A549 (cell line): Measurements from ENCODE around the gene ABHD12B. TPM values are rescaled to one million over a fixed set of nuclear protein-coding genes. Genes with fewer than 3 reads are reported as not detected.
A peak's percentile ranks its signal among the peaks of the same experiment; 100 is the strongest.

Experiments
- ATAC-seq, 2 experiments: fragments of 200-7000 bp in 1 of 2; fragments of >200 bp in 1 of 2; cut with Nextera tagmentation in 1 of 2; cut with Tn5 transposase in 1 of 2; 3 replicates each; pipeline versions ENCODE4 v1.8.0 to v1.9.1; 2018 to 2020; ENCODE audit warnings: mild to moderate bottlenecking in 1 of 2, moderate library complexity in 1 of 2
- CTCF ChIA-PET: fragments of 300-600 bp; sonication (Branson Sonifier 250); formaldehyde crosslinking; extraction: SDS; loops from one replicate; lab custom pipeline; 2021; ENCODE audit warnings: antibody characterized with exemption, inconsistent platforms; lab: Yijun Ruan, JAX
- POLR2A ChIA-PET: fragments of 350-600 bp; formaldehyde crosslinking; extraction: SDS; loops from one replicate; lab custom pipeline; 2021; ENCODE audit warnings: antibody characterized with exemption, inconsistent platforms; lab: Yijun Ruan, JAX
- DNase-seq, 2 experiments: peaks; one replicate each; pipeline versions ENCODE4 v3.0.0 to v3.0.0-alpha.2; 2011 to 2016; ENCODE audit warnings: low read depth in 1 of 2, low spot score in 1 of 2
- FAIRE-seq: peaks from 2 replicates; lab custom pipeline; 2011; peaks lifted over from hg19 to GRCh38; lab: Jason Lieb, UNC
- H3K27ac ChIP-seq, 2 experiments: fragments of >200 bp; sonication (Bioruptor Twin); formaldehyde crosslinking; 3 replicates each; pipeline ENCODE4 v1.5.1; 2016 to 2017
- H3K4me1 ChIP-seq: fragments of >200 bp; sonication (Bioruptor Twin); formaldehyde crosslinking; 3 replicates; pipeline ENCODE4 v1.6.1; 2016
- H3K4me2 ChIP-seq: fragments of >200 bp; sonication (Bioruptor Twin); formaldehyde crosslinking; 3 replicates; pipeline ENCODE4 v1.6.1; 2016
- H3K4me3 ChIP-seq: fragments of >200 bp; sonication (Bioruptor Twin); formaldehyde crosslinking; 3 replicates; pipeline ENCODE4 v1.5.1; 2016
- H3K9me3 ChIP-seq: fragments of >200 bp; sonication (Bioruptor Twin); formaldehyde crosslinking; 3 replicates; pipeline ENCODE4 v1.6.1; 2016
- CBX2 ChIP-seq: fragments of 200-600 bp; sonication (generic); IDR thresholded peaks from 2 replicates; pipeline ENCODE4 v1.6.1; 2016; ENCODE audit warnings: low read depth, mild to moderate bottlenecking, borderline replicate concordance
- CBX8 ChIP-seq: fragments of 200-600 bp; sonication (generic); IDR thresholded peaks from 2 replicates; pipeline ENCODE4 v1.6.1; 2016
- CEBPB ChIP-seq, 2 experiments: fragments of >200 bp in 1 of 2; sonication (Bioruptor Twin) in 1 of 2; formaldehyde crosslinking in 1 of 2; IDR thresholded peaks; 2 replicates each; pipeline ENCODE4 v1.6.1; 2012 to 2016
- EHF ChIP-seq: fragments of 250-450 bp; sonication (Bioruptor Pico); IDR thresholded peaks from 2 replicates; pipeline ENCODE4 v1.5.0; 2020; ENCODE audit warnings: mild to moderate bottlenecking
- ESRRA ChIP-seq: fragments of 150-350 bp; IDR thresholded peaks from 2 replicates; pipeline ENCODE4 v1.6.1; 2014; ENCODE audit warnings: mild to moderate bottlenecking, low read length, borderline replicate concordance
- FOSB ChIP-seq: fragments of 250-450 bp; sonication (Bioruptor Pico); IDR thresholded peaks from 2 replicates; pipeline ENCODE4 v1.5.0; 2020; ENCODE audit warnings: mild to moderate bottlenecking, moderate library complexity
- GATA3 ChIP-seq: IDR thresholded peaks from 2 replicates; pipeline ENCODE4 v1.6.1; 2012; ENCODE audit warnings: borderline replicate concordance
- HOXA7 ChIP-seq: fragments of 250-450 bp; sonication (Bioruptor Pico); IDR thresholded peaks from 2 replicates; pipeline ENCODE4 v1.5.0; 2020; ENCODE audit warnings: mild to moderate bottlenecking, moderate library complexity
- JUNB ChIP-seq: fragments of >200 bp; sonication (Bioruptor Twin); formaldehyde crosslinking; IDR thresholded peaks from 2 replicates; pipeline ENCODE4 v1.6.1; 2016
- MYC ChIP-seq: IDR thresholded peaks from 2 replicates; pipeline ENCODE4 v1.6.1; 2012; ENCODE audit warnings: mild to moderate bottlenecking, inconsistent platforms, low read length, improper control_type of control experiment, borderline replicate concordance
- RAD21 ChIP-seq, 2 experiments: fragments of >200 bp in 1 of 2; sonication (Bioruptor Twin) in 1 of 2; formaldehyde crosslinking in 1 of 2; IDR thresholded peaks in 1 of 2; conservative IDR thresholded peaks in 1 of 2; 2 replicates in 1 of 2; 3 replicates in 1 of 2; pipeline ENCODE4 v1.6.1; 2012 to 2018; ENCODE audit warnings: inconsistent platforms in 1 of 2
- RARB ChIP-seq: fragments of 250-450 bp; sonication (Bioruptor Pico); IDR thresholded peaks from 2 replicates; pipeline ENCODE4 v1.8.0; 2021; ENCODE audit warnings: mild to moderate bottlenecking, moderate library complexity
- RFX5 ChIP-seq: fragments of 450-650 bp; IDR thresholded peaks from 2 replicates; pipeline ENCODE4 v1.7.1; 2014; ENCODE audit warnings: antibody characterized with exemption, mild to moderate bottlenecking, moderate library complexity
- RNF2 ChIP-seq: fragments of 200-600 bp; sonication (generic); IDR thresholded peaks from 2 replicates; pipeline ENCODE4 v1.6.1; 2016; ENCODE audit warnings: low read depth, mild to moderate bottlenecking, antibody characterized with exemption, moderate library complexity, borderline replicate concordance
- SMC3 ChIP-seq: fragments of >200 bp; sonication (Bioruptor Twin); formaldehyde crosslinking; IDR thresholded peaks from 3 replicates; pipeline ENCODE4 v1.6.1; 2018; ENCODE audit warnings: inconsistent platforms
- TFCP2L1 ChIP-seq: fragments of 250-450 bp; sonication (Bioruptor Pico); IDR thresholded peaks from 2 replicates; pipeline ENCODE4 v1.5.0; 2021; ENCODE audit warnings: mild to moderate bottlenecking
- ZC3H11A ChIP-seq: fragments of 450-650 bp; IDR thresholded peaks from 2 replicates; pipeline ENCODE4 v1.6.1; 2014; ENCODE audit warnings: antibody characterized with exemption, mild to moderate bottlenecking
- WGBS: methylation state at CpG from one replicate; pipeline ENCODE4 v1.1.6; 2017; ENCODE audit errors: missing lambda C conversion rate; 5-methylcytosine and 5-hydroxymethylcytosine counted together
- polyA plus RNA-seq, 4 experiments: library from polyadenylated mRNA; depleted of rRNA in 3 of 4; stranded (reverse); fragments of >200 nt; fragmentation: RNase III in 1 of 4; extraction: RNeasy Plus Mini Kit Qiagen cat#74134 plus additional on column Dnase treatment in 1 of 4; gene quantifications; 2 replicates in 3 of 4; 3 replicates in 1 of 4; pipeline ENCODE4 v1.2.3, GENCODE V29; 2011 to 2017
- TF ChIP-seq, protein P1 (sequence below): fragments of 150-350 bp; IDR thresholded peaks from 2 replicates; pipeline ENCODE4 v1.6.1; 2014; ENCODE audit warnings: low read depth, mild to moderate bottlenecking, low read length
- TF ChIP-seq, protein P2 (sequence below): fragments of 450-650 bp; IDR thresholded peaks from 2 replicates; pipeline ENCODE4 v1.6.1; 2014; ENCODE audit warnings: antibody characterized with exemption
- TF ChIP-seq, protein P3 (sequence below): IDR thresholded peaks from 2 replicates; pipeline ENCODE4 v1.6.1; 2012
- TF ChIP-seq, protein P4 (sequence below): fragments of 200-600 bp; sonication (generic); IDR thresholded peaks from 2 replicates; pipeline ENCODE4 v1.6.1; 2016; ENCODE audit warnings: antibody characterized with exemption, mild to moderate bottlenecking, moderate library complexity
- TF ChIP-seq, protein P5 (sequence below): fragments of >200 bp; sonication (Bioruptor Twin); formaldehyde crosslinking; IDR thresholded peaks from 2 replicates; pipeline ENCODE4 v1.6.1; 2016

The ABHD12B gene
- polyA plus RNA-seq, 2 of the 4 experiments (the other 2 are of a cell fraction): not detected

DNA sequence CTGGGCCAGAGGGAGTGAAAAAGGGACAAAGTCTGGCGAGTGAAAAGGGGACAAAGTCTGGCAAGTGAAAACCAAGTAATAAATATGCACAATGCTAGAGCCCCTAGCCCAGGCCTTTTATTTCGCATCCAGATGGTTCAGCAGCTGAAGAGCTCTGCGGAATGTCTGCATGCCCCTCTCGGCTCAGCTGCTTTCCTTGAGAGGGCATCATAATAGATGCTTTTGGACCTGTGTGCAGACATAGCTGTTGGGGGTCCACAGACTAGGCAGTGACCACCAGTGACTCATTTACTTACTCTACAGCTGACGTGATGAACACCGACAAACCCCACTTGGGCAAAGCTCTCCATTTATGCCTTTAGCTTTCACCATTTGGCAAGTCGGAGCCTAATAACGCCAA lies 45.2 kb upstream of the ABHD12B start:
- CTCF ChIA-PET: interaction anchor here (2.7 to 7.9 kb wide), 2 partner anchors 32 to 49 kb away, joined by 11 to 57 read pairs; no protein-coding TSS in a partner anchor
- no peak overlapping the region for H3K27ac ChIP-seq
- ATAC-seq: no peak
- 93% methylated on average over 8 of the region's 8 CpGs for WGBS
- no peak for DNase-seq
- TF ChIP-seq, protein P1, sequence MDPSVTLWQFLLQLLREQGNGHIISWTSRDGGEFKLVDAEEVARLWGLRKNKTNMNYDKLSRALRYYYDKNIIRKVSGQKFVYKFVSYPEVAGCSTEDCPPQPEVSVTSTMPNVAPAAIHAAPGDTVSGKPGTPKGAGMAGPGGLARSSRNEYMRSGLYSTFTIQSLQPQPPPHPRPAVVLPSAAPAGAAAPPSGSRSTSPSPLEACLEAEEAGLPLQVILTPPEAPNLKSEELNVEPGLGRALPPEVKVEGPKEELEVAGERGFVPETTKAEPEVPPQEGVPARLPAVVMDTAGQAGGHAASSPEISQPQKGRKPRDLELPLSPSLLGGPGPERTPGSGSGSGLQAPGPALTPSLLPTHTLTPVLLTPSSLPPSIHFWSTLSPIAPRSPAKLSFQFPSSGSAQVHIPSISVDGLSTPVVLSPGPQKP: no peak
- TF ChIP-seq TFCP2L1 (CRISPR knock-in tag): no peak
- TF ChIP-seq ESRRA: no peak
- TF ChIP-seq RARB (CRISPR knock-in tag): no peak
- TF ChIP-seq RFX5: no peak
- TF ChIP-seq RAD21 (conservative IDR thresholded peaks at IDR 0.05 in 1 of 2, IDR thresholded peaks at IDR 0.05 in 1 of 2): no peak
- no peak for TF ChIP-seq CEBPB (IDR thresholded peaks at IDR 0.05)
- TF ChIP-seq GATA3: no peak
- no peak for TF ChIP-seq EHF (CRISPR knock-in tag)
- TF ChIP-seq CBX8: no peak
- TF ChIP-seq, protein P2, sequence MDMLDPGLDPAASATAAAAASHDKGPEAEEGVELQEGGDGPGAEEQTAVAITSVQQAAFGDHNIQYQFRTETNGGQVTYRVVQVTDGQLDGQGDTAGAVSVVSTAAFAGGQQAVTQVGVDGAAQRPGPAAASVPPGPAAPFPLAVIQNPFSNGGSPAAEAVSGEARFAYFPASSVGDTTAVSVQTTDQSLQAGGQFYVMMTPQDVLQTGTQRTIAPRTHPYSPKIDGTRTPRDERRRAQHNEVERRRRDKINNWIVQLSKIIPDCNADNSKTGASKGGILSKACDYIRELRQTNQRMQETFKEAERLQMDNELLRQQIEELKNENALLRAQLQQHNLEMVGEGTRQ: no peak
- TF ChIP-seq, all 56 proteins: peak for 0
- Histone ChIP-seq H3K4me3 (no peak overlapping the region), H3K9me3 (no peaks in the 10 kb centered on the region), H3K4me2 (no peak overlapping the region), H3K4me1 (peaks cover 13% of the 10 kb centered on the region; the same call in 2 of the 3 replicates)
- no peak for FAIRE-seq
- POLR2A ChIA-PET: no interaction called here

DNA sequence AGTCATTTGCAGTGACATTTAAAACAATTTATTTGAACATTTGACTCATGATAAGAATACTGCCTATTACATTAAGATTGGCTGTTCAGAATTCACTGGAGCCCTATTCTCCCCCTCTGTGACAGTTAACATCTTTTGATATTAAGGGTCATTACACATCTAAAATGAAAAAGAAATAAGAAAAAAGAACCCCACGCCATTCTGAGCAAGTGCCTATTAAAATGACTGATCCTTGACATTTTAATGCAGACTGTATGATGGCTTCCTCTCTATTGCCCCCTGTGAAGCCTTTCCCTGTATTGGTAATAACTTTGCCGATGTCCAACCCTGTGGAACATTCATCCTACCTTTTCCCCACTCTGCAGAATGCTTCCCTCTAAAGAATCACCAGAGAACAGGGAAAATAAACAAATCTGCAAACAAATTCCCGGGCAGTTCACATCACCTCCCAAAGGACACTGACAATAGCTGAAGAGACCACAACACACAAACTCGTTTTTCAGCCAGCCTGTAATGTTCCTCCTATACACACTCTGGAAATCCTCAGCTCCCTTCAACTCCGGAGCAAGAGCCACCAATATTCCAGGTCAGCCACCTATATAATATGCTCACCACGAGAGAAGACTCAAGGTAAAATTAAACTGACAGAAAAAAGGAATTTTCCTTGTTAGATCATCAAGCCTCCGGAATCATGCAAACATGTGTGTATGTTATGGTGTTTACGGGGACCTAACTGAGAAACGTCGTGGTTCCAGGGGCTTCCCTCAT lies 42.9 kb upstream of the ABHD12B start:
- TF ChIP-seq GATA3 (no peak), JUNB (no peak), CBX2 (no peak), SMC3 (no peak), FOSB (CRISPR knock-in tag) (no peak), MYC (no peak), RNF2 (no peak), ZC3H11A (no peak), HOXA7 (CRISPR knock-in tag) (no peak), RARB (CRISPR knock-in tag) (no peak)
- TF ChIP-seq, protein P3, sequence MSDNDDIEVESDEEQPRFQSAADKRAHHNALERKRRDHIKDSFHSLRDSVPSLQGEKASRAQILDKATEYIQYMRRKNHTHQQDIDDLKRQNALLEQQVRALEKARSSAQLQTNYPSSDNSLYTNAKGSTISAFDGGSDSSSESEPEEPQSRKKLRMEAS: no peak
- TF ChIP-seq, protein P4, sequence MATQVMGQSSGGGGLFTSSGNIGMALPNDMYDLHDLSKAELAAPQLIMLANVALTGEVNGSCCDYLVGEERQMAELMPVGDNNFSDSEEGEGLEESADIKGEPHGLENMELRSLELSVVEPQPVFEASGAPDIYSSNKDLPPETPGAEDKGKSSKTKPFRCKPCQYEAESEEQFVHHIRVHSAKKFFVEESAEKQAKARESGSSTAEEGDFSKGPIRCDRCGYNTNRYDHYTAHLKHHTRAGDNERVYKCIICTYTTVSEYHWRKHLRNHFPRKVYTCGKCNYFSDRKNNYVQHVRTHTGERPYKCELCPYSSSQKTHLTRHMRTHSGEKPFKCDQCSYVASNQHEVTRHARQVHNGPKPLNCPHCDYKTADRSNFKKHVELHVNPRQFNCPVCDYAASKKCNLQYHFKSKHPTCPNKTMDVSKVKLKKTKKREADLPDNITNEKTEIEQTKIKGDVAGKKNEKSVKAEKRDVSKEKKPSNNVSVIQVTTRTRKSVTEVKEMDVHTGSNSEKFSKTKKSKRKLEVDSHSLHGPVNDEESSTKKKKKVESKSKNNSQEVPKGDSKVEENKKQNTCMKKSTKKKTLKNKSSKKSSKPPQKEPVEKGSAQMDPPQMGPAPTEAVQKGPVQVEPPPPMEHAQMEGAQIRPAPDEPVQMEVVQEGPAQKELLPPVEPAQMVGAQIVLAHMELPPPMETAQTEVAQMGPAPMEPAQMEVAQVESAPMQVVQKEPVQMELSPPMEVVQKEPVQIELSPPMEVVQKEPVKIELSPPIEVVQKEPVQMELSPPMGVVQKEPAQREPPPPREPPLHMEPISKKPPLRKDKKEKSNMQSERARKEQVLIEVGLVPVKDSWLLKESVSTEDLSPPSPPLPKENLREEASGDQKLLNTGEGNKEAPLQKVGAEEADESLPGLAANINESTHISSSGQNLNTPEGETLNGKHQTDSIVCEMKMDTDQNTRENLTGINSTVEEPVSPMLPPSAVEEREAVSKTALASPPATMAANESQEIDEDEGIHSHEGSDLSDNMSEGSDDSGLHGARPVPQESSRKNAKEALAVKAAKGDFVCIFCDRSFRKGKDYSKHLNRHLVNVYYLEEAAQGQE: no peak
- TF ChIP-seq, protein P5, sequence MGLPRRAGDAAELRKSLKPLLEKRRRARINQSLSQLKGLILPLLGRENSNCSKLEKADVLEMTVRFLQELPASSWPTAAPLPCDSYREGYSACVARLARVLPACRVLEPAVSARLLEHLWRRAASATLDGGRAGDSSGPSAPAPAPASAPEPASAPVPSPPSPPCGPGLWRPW: no peak

More for the DNA sequence above, 42.9 kb upstream of the ABHD12B start:
- 79% methylated on average over 10 of the region's 10 CpGs for WGBS
- Histone ChIP-seq H3K4me3 (no peak overlapping the region), H3K4me2 (peak overlapping the region; percentile 76), H3K4me1 (peaks cover 16% of the 10 kb centered on the region; the same call in 2 of the 3 replicates), H3K9me3 (no peaks in the 10 kb centered on the region), H3K27ac (no peak overlapping the region)
- ChIA-PET POLR2A (interaction anchor here (2.2 kb wide), 1 partner anchor 32 kb away, joined by 6 read pairs; no protein-coding TSS in a partner anchor), CTCF (interaction anchor here (0.8 to 7.9 kb wide), 8 partner anchors 11 to 518 kb away, joined by 3 to 57 read pairs (median 4); no protein-coding TSS in a partner anchor)
- no peak for DNase-seq
- ATAC-seq: no peak
- no peak for FAIRE-seq
